Neural cell (in vitro differentiated cells): Measurements from ENCODE around the gene B4GALT5.

Experiments used
- EZH2 ChIP-seq: fragments of 200-600, 300-800 bp; shearing (Covaris generic), sonication (generic); IDR thresholded peaks from 2 replicates; pipeline ENCODE4 v1.6.1; 2014; ENCODE audit warnings: antibody characterized with exemption, low read length, borderline replicate concordance, mild to moderate bottlenecking; ENCODE audit not compliant: insufficient read depth, poor library complexity, severe bottlenecking
- POLR2AphosphoS5 ChIP-seq: IDR thresholded peaks from 2 replicates; pipeline ENCODE4 v1.6.1; 2012

- TF ChIP-seq POLR2AphosphoS5 (no peak), EZH2 (no peak)
Observed at GRCh38 chr20:49636447-49636846, 77.2 kb downstream of the B4GALT5 start.
